GM18520 (cell line): Measurements from ENCODE around the gene KLRC1.
"Not testable (repeated sequence)": the region's sequence is repeated elsewhere in the genome, so short reads cannot be mapped to it uniquely, and the experiment has no call there.

Experiments
- ATAC-seq: cut with Tn5 transposase; IDR thresholded peaks from one replicate; pipeline ENCODE4 v1.9.1; 2021; ENCODE audit not compliant: unreplicated experiment

The KLRC1 gene

DNA sequence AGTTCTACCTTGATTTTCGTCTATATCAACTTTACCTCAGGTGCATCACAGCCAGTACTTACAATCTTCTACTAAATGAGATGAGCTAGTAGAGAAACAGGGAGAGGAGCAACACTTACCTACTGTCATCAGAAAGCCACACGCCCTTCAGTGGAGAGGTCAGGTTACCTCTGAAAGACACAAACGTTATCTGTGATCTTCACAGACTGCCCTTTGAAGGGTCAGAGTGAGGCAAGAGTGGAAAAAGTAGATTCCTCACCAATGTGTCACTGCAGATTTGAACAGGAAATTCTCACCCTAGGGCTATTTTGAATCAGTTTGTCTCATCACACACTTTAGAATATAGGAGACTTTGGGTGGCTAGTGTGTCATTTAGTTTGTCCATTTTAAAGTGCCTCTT is 31.0 kb downstream of the KLRC1 start:
- ATAC-seq = not testable (repeated sequence)

DNA sequence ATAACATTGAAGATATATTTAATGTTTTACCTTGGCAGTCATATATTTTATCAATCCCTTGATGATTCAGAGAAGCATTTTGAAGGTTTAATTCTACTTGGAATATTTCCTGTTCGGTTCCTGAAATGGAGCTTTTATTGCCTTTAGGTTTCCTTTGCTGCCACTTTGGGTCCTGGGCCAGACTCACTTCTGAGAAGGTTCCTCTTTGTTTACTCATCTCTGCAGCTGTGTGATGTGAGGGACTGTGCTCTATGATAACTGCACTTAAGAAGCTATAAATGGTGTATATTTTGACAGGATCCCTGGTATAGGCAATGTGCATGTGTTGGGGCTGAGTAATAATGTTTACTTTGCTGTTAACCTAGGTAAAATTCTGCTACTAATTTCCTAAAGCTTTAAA is 32.8 kb downstream of the KLRC1 start, which contains the start of gene KLRC3:
TSS of gene KLRC3 (minus strand) at position 262 of the 400 bp plus-strand sequence. CDS start at position 217, 45 bp downstream.
- not testable (repeated sequence) for ATAC-seq

DNA sequence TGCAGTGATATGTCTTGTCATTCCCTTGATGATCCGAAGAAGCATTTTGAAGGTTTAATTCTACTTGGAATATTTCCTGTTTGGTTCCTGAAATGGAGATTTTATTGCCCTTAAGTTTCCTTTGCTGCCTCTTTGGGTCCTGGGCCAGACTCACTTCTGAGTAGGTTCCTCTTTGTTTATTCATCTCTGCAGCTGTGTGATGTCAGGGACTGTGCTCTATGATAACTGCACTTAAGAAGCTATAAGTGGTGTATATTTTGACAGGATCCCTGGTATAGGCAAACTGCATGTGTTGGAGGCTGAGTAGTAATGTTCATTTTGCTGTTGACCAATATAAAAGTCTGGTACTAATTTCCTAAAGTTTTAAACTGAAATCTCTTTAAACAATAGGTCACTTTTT is 43.8 kb downstream of the KLRC1 start, which contains the start of gene KLRC4:
TSS of gene KLRC4 (minus strand) at position 366 of the 400 bp plus-strand sequence. CDS start at position 184, 182 bp downstream.
- no peak for ATAC-seq

DNA sequence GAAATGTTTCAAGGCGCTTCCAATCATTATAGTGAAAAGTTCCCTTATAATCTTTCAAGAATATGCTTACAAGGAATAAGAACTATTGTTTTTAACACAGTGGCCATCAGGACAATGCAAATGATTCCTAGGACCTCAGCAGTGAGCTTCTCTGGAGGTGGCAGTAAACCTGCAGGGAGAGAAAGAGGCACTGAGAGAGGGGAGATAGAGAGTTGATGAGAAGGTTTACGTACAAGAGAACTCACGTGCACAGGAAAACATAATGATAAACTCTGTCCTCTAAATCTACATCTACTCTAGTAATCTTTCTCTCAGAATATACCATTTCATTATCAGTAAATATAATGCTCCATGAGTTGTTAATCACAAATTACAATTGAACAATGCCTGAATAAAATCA is 44.3 kb downstream of the KLRC1 start:
- ATAC-seq = no peak

DNA sequence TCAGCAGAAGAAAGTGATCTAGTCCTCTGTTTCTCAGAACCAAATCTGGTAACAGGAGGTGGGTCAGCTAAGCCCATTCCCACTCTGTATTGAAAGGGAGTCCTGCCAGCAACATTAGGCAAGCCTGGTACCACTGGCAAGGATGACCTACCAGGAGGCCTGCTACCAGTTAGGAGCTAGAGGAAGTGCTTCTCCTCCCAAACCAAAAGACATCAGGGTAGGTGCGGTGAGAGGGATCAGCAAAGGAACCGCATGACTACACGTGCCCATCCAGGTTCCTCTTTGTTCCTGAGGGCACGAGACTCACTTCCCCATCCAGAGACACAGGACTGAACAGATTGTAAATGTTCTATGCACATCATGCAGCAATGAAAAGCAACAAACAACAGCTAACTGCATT is 46.5 kb downstream of the KLRC1 start:
- ATAC-seq = no peak

DNA sequence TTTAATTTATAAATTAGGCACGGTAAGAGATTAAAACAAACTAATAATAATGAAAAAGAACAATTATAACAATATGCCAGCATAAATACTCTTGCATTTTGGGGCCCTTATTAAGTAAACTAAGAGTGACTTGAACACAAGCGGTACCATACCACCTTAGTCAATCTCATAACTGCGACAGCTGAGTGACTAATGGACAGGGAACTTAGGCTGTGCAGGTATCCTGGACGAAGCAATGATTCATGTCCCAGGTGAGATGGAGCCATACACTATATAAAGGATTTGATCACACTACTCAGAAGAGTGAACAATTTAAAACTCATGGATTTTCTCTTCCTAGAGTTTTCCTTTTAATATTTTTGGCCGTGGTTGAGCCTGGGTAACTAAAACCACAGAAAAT is 47.9 kb downstream of the KLRC1 start:
- ATAC-seq = no peak

DNA sequence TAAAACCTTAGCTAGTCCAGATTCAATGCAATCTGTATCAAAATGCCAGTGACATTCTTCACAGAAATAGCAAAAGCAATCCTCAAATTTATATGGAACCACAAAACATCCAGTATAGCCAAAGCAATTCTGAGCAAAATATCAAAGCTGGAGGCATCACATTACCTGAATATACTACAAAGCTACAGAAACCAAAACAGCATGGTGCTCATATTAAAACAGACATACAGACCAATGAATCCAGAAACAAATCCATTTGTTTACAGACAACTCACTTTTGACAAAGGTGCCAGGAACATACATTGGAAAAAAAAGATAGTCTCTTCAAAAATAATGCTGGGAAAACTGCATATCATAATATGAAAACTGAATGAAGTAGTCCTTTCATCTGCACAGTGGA is 48.4 kb downstream of the KLRC1 start:
- ATAC-seq = no peak

DNA sequence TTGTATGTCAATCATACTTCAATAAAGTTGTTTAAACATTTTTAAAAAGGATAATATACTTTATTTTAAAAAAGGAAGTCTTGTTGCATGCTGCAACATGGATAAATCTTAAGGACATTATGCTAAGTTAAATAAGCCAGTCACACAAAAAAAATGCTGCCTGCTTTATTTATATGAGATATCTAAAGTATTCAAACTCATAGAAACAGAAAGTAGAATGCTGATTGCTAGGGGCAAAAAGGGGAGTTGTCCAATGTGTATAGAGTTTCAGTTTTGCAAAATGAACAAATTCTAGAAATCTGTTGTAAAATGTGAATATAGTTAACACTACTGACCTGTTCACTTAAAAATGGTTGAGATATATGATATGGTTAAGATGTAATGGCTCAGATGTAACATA is 52.3 kb downstream of the KLRC1 start:
- no peak for ATAC-seq

DNA sequence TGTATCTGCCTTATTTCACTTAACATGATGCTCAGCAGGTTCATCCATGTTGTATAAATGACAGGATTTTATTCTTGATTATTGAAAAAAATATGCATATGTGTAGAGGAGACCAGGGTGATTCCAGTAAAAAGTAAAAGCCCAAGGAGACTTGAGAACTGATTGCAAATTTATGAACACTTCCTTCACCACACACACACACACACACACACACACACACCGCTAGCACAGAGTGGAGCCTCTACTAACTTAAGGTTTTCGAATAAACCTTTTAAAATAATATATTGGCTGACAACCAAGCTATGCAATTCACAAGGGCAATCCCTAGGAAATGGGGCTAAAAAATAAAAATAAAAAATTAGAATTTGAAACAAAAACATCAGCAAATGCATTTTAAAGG is 55.0 kb downstream of the KLRC1 start:
- no peak for ATAC-seq

DNA sequence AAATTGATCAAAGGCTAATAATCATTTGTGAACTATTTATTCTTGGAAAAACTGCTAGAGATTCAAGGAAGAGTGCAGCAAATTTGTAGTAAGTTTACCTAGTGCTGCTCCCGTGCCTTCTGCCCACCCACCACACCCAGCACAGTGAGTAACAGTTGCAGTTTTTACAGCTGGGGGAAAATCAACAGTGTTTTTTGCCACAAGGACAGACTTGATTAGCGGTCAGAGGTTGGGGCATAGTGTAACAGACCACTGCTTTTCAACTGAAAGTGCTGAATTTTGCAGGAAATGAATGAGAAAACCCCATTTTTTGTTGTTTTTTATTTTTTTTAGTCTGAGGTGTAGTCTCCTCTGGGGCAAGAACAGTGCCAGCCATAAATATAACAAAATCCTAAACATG is 55.9 kb downstream of the KLRC1 start:
- no peak for ATAC-seq

DNA sequence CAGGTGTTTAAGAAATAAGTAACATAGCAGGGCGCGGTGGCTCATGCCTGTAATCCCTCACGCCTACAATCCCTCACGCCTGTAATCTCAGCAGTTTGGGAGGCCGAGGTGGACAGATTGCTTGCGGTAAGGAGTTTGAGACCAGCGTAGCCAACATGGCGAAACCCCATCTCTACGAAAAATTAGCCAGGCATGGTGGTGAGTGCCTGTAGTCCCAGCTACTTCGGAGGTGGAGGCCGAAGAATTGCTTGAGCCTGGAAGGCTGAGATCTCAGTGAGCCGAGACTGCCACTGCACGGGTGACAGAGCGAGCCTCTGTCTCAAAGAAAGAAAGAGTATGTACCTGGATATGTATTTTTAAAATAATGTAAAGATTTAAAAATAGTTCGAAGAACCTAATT is 57.0 kb downstream of the KLRC1 start:
- ATAC-seq = not testable (repeated sequence)
